GM10248 (cell line): ENCODE measurements around the gene SHB.

Experiments
- CTCF ChIA-PET: fragments of 300-600 bp; sonication (Branson Sonifier 250); formaldehyde crosslinking; extraction: SDS; loops from one replicate; lab custom pipeline; 2021; ENCODE audit warnings: antibody characterized with exemption; lab: Yijun Ruan, JAX
- POLR2A ChIA-PET: fragments of 350-650 bp; sonication (Branson Sonifier 250); formaldehyde crosslinking; extraction: SDS; loops from one replicate; lab custom pipeline; 2020; ENCODE audit warnings: antibody characterized with exemption; lab: Yijun Ruan, JAX
- DNase-seq: peaks from one replicate; pipeline ENCODE4 v3.0.0; 2012; ENCODE audit errors: extremely low spot score
- TF ChIP-seq, protein P1 (sequence below): IDR thresholded peaks from 2 replicates; pipeline ENCODE4 v1.5.1; 2012; ENCODE audit warnings: mild to moderate bottlenecking, low read depth; ENCODE audit errors: extremely low read depth, missing control alignments, control extremely low read depth

Gene SHB

DNA sequence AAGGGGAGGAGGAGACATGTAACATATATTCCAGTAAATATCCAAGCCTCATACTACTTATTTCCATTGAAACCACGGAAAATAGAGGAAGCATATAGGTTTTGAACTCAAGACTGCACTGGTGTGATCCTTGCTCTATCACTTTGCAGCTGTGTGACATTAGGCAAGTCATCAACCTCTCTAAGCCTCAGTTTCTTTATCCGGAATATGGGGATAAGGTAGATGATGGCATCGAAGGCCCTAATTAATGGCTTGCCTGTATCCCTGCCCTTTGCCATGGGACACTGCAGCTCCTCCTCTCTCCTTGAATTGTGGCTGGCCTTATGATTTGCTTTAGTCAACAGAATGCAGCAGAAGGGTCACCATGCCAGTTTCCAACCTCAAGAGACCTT lies 6.9 kb downstream of the SHB start:
- ChIA-PET CTCF (interaction anchor here (1.1 to 3.2 kb wide), 5 partner anchors 9 to 149 kb away, joined by 3 to 22 read pairs (median 10); no protein-coding TSS in a partner anchor), POLR2A (no interaction called here)

DNA sequence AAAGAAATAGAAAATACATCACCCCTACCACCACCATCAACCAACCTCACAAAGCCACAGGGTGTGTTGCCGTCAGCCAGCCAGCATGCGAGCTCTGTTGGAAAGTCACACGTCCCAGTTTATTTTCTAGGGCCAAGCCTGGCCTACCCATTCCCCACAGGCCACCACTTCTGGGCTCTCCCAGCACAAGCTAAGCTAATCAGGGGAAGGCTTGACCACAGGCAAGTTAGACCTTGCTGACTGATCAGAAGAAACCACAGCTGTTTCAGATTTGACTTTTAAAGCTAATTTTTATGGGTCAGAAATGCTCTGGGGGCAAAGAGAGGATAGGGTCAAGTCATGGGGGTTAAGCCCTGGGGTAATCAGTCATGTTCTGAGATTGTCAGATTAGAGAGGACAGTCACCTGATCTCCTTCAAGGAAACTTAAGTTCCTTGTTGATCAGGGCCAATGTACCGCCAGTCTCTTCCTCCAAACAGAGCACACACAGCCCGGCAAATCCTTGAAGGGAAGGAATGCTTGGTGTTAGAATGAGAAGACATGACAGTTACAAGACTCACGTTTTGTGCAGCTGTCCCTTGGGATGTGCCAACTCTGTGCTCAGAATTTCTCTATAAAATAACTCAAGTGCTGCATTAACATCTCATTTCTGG lies 7.6 kb downstream of the SHB start:
- TF ChIP-seq, protein P1, sequence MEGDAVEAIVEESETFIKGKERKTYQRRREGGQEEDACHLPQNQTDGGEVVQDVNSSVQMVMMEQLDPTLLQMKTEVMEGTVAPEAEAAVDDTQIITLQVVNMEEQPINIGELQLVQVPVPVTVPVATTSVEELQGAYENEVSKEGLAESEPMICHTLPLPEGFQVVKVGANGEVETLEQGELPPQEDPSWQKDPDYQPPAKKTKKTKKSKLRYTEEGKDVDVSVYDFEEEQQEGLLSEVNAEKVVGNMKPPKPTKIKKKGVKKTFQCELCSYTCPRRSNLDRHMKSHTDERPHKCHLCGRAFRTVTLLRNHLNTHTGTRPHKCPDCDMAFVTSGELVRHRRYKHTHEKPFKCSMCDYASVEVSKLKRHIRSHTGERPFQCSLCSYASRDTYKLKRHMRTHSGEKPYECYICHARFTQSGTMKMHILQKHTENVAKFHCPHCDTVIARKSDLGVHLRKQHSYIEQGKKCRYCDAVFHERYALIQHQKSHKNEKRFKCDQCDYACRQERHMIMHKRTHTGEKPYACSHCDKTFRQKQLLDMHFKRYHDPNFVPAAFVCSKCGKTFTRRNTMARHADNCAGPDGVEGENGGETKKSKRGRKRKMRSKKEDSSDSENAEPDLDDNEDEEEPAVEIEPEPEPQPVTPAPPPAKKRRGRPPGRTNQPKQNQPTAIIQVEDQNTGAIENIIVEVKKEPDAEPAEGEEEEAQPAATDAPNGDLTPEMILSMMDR = no peak
- ChIA-PET CTCF (interaction anchor here (0.9 to 3.2 kb wide), 8 partner anchors 8 to 158 kb away, joined by 3 to 22 read pairs (median 4); no protein-coding TSS in a partner anchor), POLR2A (interaction anchor here (0.6 kb wide), 2 partner anchors 10 to 459 kb away, joined by 3 read pairs; no protein-coding TSS in a partner anchor)
- peak; percentile 64 for DNase-seq

More for the DNA sequence above, 6.9 kb downstream of the SHB start:
- TF ChIP-seq, protein P1 = no peak
- DNase-seq = no peak

DNA sequence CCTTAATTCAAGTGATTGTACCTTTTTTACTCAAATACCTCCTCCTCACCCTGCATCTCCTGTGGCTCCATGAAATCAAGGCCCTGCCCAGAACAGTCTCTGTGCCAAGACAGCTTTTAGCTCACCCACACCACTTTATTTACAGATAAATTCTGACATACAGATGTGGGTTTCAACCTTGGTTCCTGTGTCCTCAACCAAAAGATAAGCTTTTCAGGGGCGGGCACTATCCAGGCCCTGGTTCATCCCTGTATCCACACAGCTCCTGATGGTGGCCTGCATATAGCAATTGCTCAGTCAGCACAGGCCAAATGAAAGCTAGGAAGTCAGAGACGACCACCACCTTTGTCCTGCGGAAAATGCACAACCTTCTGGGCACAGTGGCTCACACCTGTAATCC lies 8.3 kb downstream of the SHB start:
- TF ChIP-seq, protein P1 = no peak
- DNase-seq = no peak
- ChIA-PET POLR2A (no interaction called here), CTCF (interaction anchor here (0.9 to 3.2 kb wide), 9 partner anchors 8 to 157 kb away, joined by 3 to 22 read pairs (median 4); no protein-coding TSS in a partner anchor)

DNA sequence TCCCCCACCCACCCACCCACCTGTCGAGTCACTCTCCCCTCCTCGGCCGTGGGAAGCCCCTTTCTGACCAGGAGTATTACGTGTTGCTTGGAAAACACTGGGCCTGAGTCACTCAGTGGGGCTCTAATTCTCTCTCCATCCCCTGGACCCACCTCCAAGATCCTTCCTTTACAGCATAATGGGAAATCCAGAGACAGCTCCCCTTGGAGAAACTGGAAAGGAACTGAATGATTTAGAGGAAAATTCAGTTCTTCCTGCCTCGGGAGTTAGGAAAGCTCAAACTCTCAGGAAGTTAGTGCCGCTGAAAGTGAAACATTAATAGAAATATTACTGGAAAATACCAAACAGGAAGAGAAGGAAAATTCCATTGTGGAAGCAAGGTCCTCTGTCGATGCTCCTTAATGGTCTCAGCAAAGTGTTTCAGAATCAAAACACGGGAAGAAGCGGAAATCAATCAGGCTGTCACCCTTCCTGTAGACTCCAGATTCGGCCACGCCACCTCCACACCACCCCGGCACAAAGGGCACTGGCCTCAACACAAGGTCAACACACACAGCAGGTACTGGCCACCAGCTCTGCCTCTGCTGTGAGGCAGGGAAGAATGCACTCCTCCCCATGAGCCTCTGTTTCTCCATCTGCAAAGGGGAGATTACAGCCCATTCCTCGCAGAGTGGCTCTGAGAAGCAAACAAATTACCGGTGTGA lies 9.6 kb downstream of the SHB start:
- CTCF ChIA-PET = interaction anchor here (1.1 to 3.2 kb wide), 4 partner anchors 7 to 60 kb away, joined by 3 to 22 read pairs (median 4); no protein-coding TSS in a partner anchor
- TF ChIP-seq, protein P1 = no peak
- POLR2A ChIA-PET = no interaction called here
- no peak for DNase-seq

DNA sequence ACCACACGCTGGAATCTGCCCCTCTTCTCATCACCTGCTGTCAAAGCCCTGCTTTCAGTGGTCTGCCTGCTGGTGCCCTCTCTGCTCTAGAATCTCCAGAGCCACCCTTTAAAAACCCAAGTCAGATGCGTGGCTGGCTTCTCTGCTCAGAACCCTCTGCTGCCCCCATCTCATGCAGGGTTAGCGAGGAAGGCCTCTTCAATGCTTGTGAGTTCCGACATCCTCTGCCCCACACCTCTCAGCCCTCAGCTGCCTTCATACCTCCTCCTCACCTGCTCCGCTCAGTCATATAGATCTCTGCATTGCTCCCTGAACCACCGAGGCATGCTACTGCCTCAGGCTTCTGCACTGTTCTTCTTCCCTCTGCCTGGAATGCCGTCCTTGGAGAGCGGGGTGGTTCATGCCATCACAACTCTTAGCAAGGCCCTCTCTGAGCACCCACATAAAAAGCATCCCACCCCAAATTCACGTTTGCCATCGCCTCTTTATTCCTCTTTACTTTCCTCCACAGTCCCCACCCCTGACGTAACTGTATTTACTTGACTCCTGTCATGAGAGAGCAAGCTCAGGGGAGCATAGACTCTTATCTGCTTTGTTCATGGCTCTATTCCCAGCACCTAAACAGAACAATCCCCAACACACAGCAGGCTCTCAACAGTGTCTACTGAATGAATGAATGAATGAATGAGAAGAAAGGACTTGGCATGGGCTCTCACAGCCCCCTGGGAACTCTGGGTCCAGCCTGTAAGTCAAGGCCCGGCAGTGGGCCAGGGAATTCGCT lies 10.4 kb downstream of the SHB start:
- TF ChIP-seq, protein P1 = no peak
- DNase-seq = no peak
- ChIA-PET CTCF (interaction anchor here (1.1 to 3.2 kb wide), 2 partner anchors 30 to 43 kb away, joined by 3 to 22 read pairs; no protein-coding TSS in a partner anchor), POLR2A (no interaction called here)
